GM18858 (cell line): ENCODE data around the gene U2AF2.

Experiments
- ATAC-seq: cut with Tn5 transposase; IDR thresholded peaks from one replicate; pipeline ENCODE4 v1.9.1; 2021; ENCODE audit not compliant: unreplicated experiment

The U2AF2 gene

GRCh38 chr19:55655648-55656040 lies 809 bp downstream of the U2AF2 start:
- no peak for ATAC-seq

- ATAC-seq: no peak
These were observed 1.7 kb downstream of the U2AF2 start for GRCh38 chr19:55656552-55656951.

GRCh38 chr19:55656988-55657747 lies 2.3 kb downstream of the U2AF2 start:
- no peak for ATAC-seq

- ATAC-seq: no peak
These were observed 4.1 kb downstream of the U2AF2 start for GRCh38 chr19:55658846-55659459.

- no peak for ATAC-seq
These were observed 5.0 kb downstream of the U2AF2 start for GRCh38 chr19:55659822-55660221.

GRCh38 chr19:55660404-55660803 lies 5.6 kb downstream of the U2AF2 start:
- no peak for ATAC-seq

- ATAC-seq: no peak
These were observed 6.2 kb downstream of the U2AF2 start for GRCh38 chr19:55660991-55661390.

- ATAC-seq: no peak
These were observed 7.0 kb downstream of the U2AF2 start for GRCh38 chr19:55661826-55662225.

- ATAC-seq: no peak
These were observed 9.2 kb downstream of the U2AF2 start for GRCh38 chr19:55663846-55664536.

- ATAC-seq: no peak
These were observed 11.6 kb downstream of the U2AF2 start for GRCh38 chr19:55666343-55667005.

- ATAC-seq: no peak
These were observed 12.2 kb downstream of the U2AF2 start for GRCh38 chr19:55667006-55667381.

- ATAC-seq: no peak
These were observed 12.7 kb downstream of the U2AF2 start for GRCh38 chr19:55667511-55667910.

- ATAC-seq: no peak
These were observed 13.1 kb downstream of the U2AF2 start for GRCh38 chr19:55667958-55668357.

GRCh38 chr19:55668603-55669348 lies 13.9 kb downstream of the U2AF2 start:
- no peak for ATAC-seq

- ATAC-seq: no peak
These were observed 14.8 kb downstream of the U2AF2 start for GRCh38 chr19:55669418-55670279.

GRCh38 chr19:55670280-55671053 lies 15.6 kb downstream of the U2AF2 start:
- ATAC-seq: no peak

- no peak for ATAC-seq
These were observed 16.2 kb downstream of the U2AF2 start for GRCh38 chr19:55671054-55671378.

GRCh38 chr19:55672418-55672817 lies 17.6 kb downstream of the U2AF2 start:
- ATAC-seq: no peak

- ATAC-seq: no peak
These were observed 18.6 kb downstream of the U2AF2 start for GRCh38 chr19:55673465-55673864.
